AG09309 (cell line): ENCODE measurements around the gene PHKG2.

ENCODE experiments used
- DNase-seq: peaks from one replicate; pipeline ENCODE4 v3.0.0-alpha.2; 2010; ENCODE audit warnings: low read depth
- H3K4me3 ChIP-seq: 2 replicates; pipeline ENCODE4 v1.5.1; 2011; ENCODE audit warnings: mild to moderate bottlenecking, low read depth, low read length, moderate library complexity; ENCODE audit not compliant: control insufficient read depth
- TF ChIP-seq, protein P1 (sequence below): IDR thresholded peaks from 2 replicates; pipeline ENCODE4 v1.5.1; 2011; ENCODE audit warnings: mild to moderate bottlenecking, low read depth, low read length, inconsistent platforms; ENCODE audit not compliant: insufficient read depth, control insufficient read depth; ENCODE audit errors: missing control alignments

The PHKG2 gene

GRCh38 chr16:30750876-30751465, 2.7 kb downstream of the PHKG2 start:
- no peak for DNase-seq
- no peak overlapping the region for H3K4me3 ChIP-seq
- TF ChIP-seq, protein P1, sequence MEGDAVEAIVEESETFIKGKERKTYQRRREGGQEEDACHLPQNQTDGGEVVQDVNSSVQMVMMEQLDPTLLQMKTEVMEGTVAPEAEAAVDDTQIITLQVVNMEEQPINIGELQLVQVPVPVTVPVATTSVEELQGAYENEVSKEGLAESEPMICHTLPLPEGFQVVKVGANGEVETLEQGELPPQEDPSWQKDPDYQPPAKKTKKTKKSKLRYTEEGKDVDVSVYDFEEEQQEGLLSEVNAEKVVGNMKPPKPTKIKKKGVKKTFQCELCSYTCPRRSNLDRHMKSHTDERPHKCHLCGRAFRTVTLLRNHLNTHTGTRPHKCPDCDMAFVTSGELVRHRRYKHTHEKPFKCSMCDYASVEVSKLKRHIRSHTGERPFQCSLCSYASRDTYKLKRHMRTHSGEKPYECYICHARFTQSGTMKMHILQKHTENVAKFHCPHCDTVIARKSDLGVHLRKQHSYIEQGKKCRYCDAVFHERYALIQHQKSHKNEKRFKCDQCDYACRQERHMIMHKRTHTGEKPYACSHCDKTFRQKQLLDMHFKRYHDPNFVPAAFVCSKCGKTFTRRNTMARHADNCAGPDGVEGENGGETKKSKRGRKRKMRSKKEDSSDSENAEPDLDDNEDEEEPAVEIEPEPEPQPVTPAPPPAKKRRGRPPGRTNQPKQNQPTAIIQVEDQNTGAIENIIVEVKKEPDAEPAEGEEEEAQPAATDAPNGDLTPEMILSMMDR: no peak

GRCh38 chr16:30753596-30753995, 5.4 kb downstream of the PHKG2 start:
- TF ChIP-seq, protein P1: no peak
- no peak for DNase-seq
- no peak overlapping the region for H3K4me3 ChIP-seq

DNA sequence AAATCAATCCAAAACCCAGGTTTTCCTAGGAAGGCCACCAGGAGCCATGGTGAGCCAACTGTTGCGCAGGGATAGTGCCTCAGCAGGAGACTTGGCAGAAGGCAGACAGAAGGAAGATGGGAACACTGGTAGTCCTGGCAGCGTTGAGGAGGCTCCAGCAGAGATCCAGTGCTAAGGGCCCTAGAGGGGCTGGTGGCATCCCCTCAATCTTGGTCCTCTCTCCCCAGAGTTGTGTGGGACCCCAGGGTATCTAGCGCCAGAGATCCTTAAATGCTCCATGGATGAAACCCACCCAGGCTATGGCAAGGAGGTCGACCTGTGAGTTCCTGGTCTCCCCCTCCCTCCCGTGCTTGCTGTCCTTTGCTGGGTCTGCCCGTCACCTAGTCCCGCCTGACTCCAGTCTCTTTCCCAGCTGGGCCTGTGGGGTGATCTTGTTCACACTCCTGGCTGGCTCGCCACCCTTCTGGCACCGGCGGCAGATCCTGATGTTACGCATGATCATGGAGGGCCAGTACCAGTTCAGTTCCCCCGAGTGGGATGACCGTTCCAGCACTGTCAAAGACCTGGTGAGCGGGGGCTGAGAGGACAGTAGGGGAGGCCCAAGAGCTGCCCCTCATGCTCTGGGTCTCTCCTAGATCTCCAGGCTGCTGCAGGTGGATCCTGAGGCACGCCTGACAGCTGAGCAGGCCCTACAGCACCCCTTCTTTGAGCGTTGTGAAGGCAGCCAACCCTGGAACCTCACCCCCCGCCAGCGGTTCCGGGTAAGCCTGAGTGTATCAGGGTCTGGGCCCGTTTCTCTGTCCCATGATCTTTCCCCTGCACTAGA, 7.9 kb downstream of the PHKG2 start:
- DNase-seq: no peak
- TF ChIP-seq, protein P1: no peak
- no peak overlapping the region for H3K4me3 ChIP-seq

DNA sequence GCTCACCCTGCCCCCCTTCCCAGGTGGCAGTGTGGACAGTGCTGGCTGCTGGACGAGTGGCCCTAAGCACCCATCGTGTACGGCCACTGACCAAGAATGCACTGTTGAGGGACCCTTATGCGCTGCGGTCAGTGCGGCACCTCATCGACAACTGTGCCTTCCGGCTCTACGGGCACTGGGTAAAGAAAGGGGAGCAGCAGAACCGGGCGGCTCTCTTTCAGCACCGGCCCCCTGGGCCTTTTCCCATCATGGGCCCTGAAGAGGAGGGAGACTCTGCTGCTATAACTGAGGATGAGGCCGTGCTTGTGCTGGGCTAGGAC, 8.5 kb downstream of the PHKG2 start:
- H3K4me3 ChIP-seq: no peak overlapping the region
- no peak for DNase-seq
- TF ChIP-seq, protein P1: no peak

- TF ChIP-seq, protein P1: no peak
- no peak overlapping the region for H3K4me3 ChIP-seq
- no peak for DNase-seq
Observed at GRCh38 chr16:30757316-30757715, 9.1 kb downstream of the PHKG2 start.

- DNase-seq: no peak
- H3K4me3 ChIP-seq: no peak overlapping the region
- TF ChIP-seq, protein P1: no peak
Observed at GRCh38 chr16:30758988-30759491, 10.8 kb downstream of the PHKG2 start.
